NB4 (cell line): ENCODE results near the gene SAMD4A.

Source experiments
- MYC ChIP-seq: IDR thresholded peaks from 2 replicates; pipeline ENCODE4 v1.6.1; 2011; ENCODE audit warnings: low read depth, low read length
- POLR2A ChIP-seq: IDR thresholded peaks from 2 replicates; pipeline ENCODE4 v1.6.1; 2011; ENCODE audit warnings: mild to moderate bottlenecking; ENCODE audit not compliant: insufficient read length; ENCODE audit errors: extremely low read depth
- TF ChIP-seq, protein P1 (sequence below): IDR thresholded peaks from one replicate; pipeline ENCODE4 v1.5.1; 2012; ENCODE audit warnings: low read depth, low read length

GRCh38 chr14:54685286-54685845 is 118.4 kb downstream of the SAMD4A start:
- TF ChIP-seq MYC (no peak), POLR2A (no peak)
- TF ChIP-seq, protein P1, sequence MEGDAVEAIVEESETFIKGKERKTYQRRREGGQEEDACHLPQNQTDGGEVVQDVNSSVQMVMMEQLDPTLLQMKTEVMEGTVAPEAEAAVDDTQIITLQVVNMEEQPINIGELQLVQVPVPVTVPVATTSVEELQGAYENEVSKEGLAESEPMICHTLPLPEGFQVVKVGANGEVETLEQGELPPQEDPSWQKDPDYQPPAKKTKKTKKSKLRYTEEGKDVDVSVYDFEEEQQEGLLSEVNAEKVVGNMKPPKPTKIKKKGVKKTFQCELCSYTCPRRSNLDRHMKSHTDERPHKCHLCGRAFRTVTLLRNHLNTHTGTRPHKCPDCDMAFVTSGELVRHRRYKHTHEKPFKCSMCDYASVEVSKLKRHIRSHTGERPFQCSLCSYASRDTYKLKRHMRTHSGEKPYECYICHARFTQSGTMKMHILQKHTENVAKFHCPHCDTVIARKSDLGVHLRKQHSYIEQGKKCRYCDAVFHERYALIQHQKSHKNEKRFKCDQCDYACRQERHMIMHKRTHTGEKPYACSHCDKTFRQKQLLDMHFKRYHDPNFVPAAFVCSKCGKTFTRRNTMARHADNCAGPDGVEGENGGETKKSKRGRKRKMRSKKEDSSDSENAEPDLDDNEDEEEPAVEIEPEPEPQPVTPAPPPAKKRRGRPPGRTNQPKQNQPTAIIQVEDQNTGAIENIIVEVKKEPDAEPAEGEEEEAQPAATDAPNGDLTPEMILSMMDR: no peak
